C4-2B (cell line): ENCODE data around the gene SLC25A12.
"Not testable (repeated sequence)": the region's sequence is repeated elsewhere in the genome, so short reads cannot be mapped to it uniquely, and the experiment has no call there.

Source experiments
- CTCF ChIP-seq: fragments of 450-650 bp; conservative IDR thresholded peaks from 2 replicates; pipeline ENCODE4 v1.5.1; 2017; ENCODE audit warnings: mild to moderate bottlenecking
- ZFX ChIP-seq: fragments of 450-650 bp; IDR thresholded peaks from 2 replicates; pipeline ENCODE4 v1.6.1; 2017

- not testable (repeated sequence) for TF ChIP-seq CTCF, ZFX
Measured at GRCh38 chr2:171899623-171900282, 5.7 kb upstream of the SLC25A12 start.
